Large intestine (tissue), 3 donors: ENCODE data around the gene OR6V1. TPM values are rescaled to one million over a fixed set of nuclear protein-coding genes. Genes with fewer than 3 reads are reported as not detected.

Source experiments
- DNase-seq, 2 donors: peaks; one replicate each; pipeline versions ENCODE4 v3.0.0 to v3.0.0-alpha.2; 2013
- H3K27ac ChIP-seq: one replicate; pipeline ENCODE4 v1.5.1; 2013; ENCODE audit warnings: low read length
- H3K27me3 ChIP-seq: 2 replicates; pipeline ENCODE4 v1.6.1; 2013; ENCODE audit warnings: low read length; ENCODE audit not compliant: control insufficient read depth, insufficient read depth
- H3K36me3 ChIP-seq: 2 replicates; pipeline ENCODE4 v1.6.1; 2013; ENCODE audit warnings: low read length; ENCODE audit not compliant: control insufficient read depth, insufficient read depth
- H3K4me1 ChIP-seq: one replicate; pipeline ENCODE4 v1.6.1; 2013; ENCODE audit warnings: low read length; ENCODE audit not compliant: control insufficient read depth, insufficient read depth
- H3K4me3 ChIP-seq: one replicate; pipeline ENCODE4 v1.5.1; 2013; ENCODE audit warnings: low read length
- H3K9me3 ChIP-seq: one replicate; pipeline ENCODE4 v1.6.1; 2013; ENCODE audit warnings: mild to moderate bottlenecking, low read depth, low read length, moderate library complexity; ENCODE audit not compliant: control insufficient read depth
- WGBS: methylation state at CpG from one replicate; pipeline ENCODE4 v1.1.5; 2013; ENCODE audit warnings: low lambda C conversion rate; ENCODE audit not compliant: insufficient coverage; 5-methylcytosine and 5-hydroxymethylcytosine counted together
- polyA plus RNA-seq: library from polyadenylated mRNA; unstranded; fragments of 120-200 nt; gene quantifications from one replicate; pipeline ENCODE4 v1.2.1, GENCODE V29; 2013

The OR6V1 gene
- polyA plus RNA-seq, 1 donor = not detected

GRCh38 chr7:143015926-143016490 is 36.1 kb upstream of the OR6V1 start:
- Histone ChIP-seq H3K27ac (no peak overlapping the region), H3K27me3 (no peaks in the 10 kb centered on the region), H3K4me3 (no peak overlapping the region), H3K9me3 (no peaks in the 10 kb centered on the region), H3K36me3 (no peaks in the 10 kb centered on the region), H3K4me1 (no peaks in the 10 kb centered on the region)
- WGBS = 100% methylated on average over 1 of the region's 3 CpGs
- no peak for DNase-seq

- H3K27me3 ChIP-seq = no peaks in the 10 kb centered on the region
- H3K4me1 ChIP-seq = no peaks in the 10 kb centered on the region
- no CpG with 5 or more reads among the region's 2 CpGs for WGBS
- H3K4me3 ChIP-seq = no peak overlapping the region
- H3K9me3 ChIP-seq = no peaks in the 10 kb centered on the region
- DNase-seq = no peak
- no peaks in the 10 kb centered on the region for H3K36me3 ChIP-seq
- H3K27ac ChIP-seq = no peak overlapping the region
Observed at GRCh38 chr7:143016996-143017395, 35.1 kb upstream of the OR6V1 start.

GRCh38 chr7:143018931-143019330 is 33.2 kb upstream of the OR6V1 start:
- Histone ChIP-seq H3K9me3 (no peaks in the 10 kb centered on the region), H3K4me3 (no peak overlapping the region), H3K27me3 (no peaks in the 10 kb centered on the region), H3K27ac (no peak overlapping the region), H3K36me3 (no peaks in the 10 kb centered on the region), H3K4me1 (no peaks in the 10 kb centered on the region)
- no peak for DNase-seq

- H3K4me3 ChIP-seq = no peak overlapping the region
- DNase-seq = no peak
- H3K36me3 ChIP-seq = no peaks in the 10 kb centered on the region
- no peaks in the 10 kb centered on the region for H3K4me1 ChIP-seq
- no peaks in the 10 kb centered on the region for H3K27me3 ChIP-seq
- H3K9me3 ChIP-seq = no peaks in the 10 kb centered on the region
- H3K27ac ChIP-seq = no peak overlapping the region
Observed at GRCh38 chr7:143023047-143023446, 29.1 kb upstream of the OR6V1 start.

GRCh38 chr7:143025371-143025770 is 26.8 kb upstream of the OR6V1 start:
- Histone ChIP-seq H3K36me3 (no peaks in the 10 kb centered on the region), H3K27ac (no peak overlapping the region), H3K27me3 (no peaks in the 10 kb centered on the region), H3K4me1 (no peaks in the 10 kb centered on the region), H3K4me3 (no peak overlapping the region), H3K9me3 (no peaks in the 10 kb centered on the region)
- no peak for DNase-seq
- no CpG with 5 or more reads among the region's 2 CpGs for WGBS

GRCh38 chr7:143027032-143027431 is 25.1 kb upstream of the OR6V1 start, which contains the start of gene OR9A2:
Gene OR9A2 (minus strand): TSS chr7:143027132. CDS start chr7:143027132, 0 bp downstream.
- H3K4me3 ChIP-seq = no peak within 1 kb of the TSS
- no peak for DNase-seq
- H3K9me3 ChIP-seq = no peaks in the 10 kb centered on the region
- WGBS = no CpG with 5 or more reads among the region's 1 CpG
- H3K27ac ChIP-seq = no peak within 1 kb of the TSS
- no peaks in the 10 kb centered on the region for H3K4me1 ChIP-seq
- no peaks in the 10 kb centered on the region for H3K27me3 ChIP-seq
- H3K36me3 ChIP-seq = no peaks in the 10 kb centered on the region

GRCh38 chr7:143027683-143028082 is 24.5 kb upstream of the OR6V1 start:
- no peak overlapping the region for H3K4me3 ChIP-seq
- no peaks in the 10 kb centered on the region for H3K36me3 ChIP-seq
- no peak for DNase-seq
- WGBS = 100% methylated on average over 1 of the region's 2 CpGs
- no peaks in the 10 kb centered on the region for H3K9me3 ChIP-seq
- no peaks in the 10 kb centered on the region for H3K27me3 ChIP-seq
- no peak overlapping the region for H3K27ac ChIP-seq
- no peaks in the 10 kb centered on the region for H3K4me1 ChIP-seq

- H3K27me3 ChIP-seq = no peaks in the 10 kb centered on the region
- no peak overlapping the region for H3K4me3 ChIP-seq
- no peaks in the 10 kb centered on the region for H3K9me3 ChIP-seq
- no peaks in the 10 kb centered on the region for H3K36me3 ChIP-seq
- peaks cover 15% of the 10 kb centered on the region for H3K4me1 ChIP-seq
- 95% methylated on average over 3 of the region's 5 CpGs for WGBS
- H3K27ac ChIP-seq = no peak overlapping the region
- DNase-seq = no peak
Observed at GRCh38 chr7:143038635-143039034, 13.5 kb upstream of the OR6V1 start.

GRCh38 chr7:143040209-143040715 is 11.9 kb upstream of the OR6V1 start:
- H3K27ac ChIP-seq = no peak overlapping the region
- peak in 1 of 2 donors; percentile 59 for DNase-seq
- H3K4me1 ChIP-seq = peaks cover 15% of the 10 kb centered on the region
- WGBS = no CpG with 5 or more reads among the region's 3 CpGs
- H3K27me3 ChIP-seq = no peaks in the 10 kb centered on the region
- H3K36me3 ChIP-seq = no peaks in the 10 kb centered on the region
- no peak overlapping the region for H3K4me3 ChIP-seq
- no peaks in the 10 kb centered on the region for H3K9me3 ChIP-seq

- H3K9me3 ChIP-seq = no peaks in the 10 kb centered on the region
- no peaks in the 10 kb centered on the region for H3K36me3 ChIP-seq
- no peak overlapping the region for H3K27ac ChIP-seq
- DNase-seq = no peak
- 96% methylated on average over 3 of the region's 6 CpGs for WGBS
- no peaks in the 10 kb centered on the region for H3K27me3 ChIP-seq
- H3K4me1 ChIP-seq = peaks cover 15% of the 10 kb centered on the region
- H3K4me3 ChIP-seq = no peak overlapping the region
Observed at GRCh38 chr7:143041346-143041745, 10.8 kb upstream of the OR6V1 start.

GRCh38 chr7:143042159-143042789 is 9.9 kb upstream of the OR6V1 start:
- 0% methylated on average over 1 of the region's 3 CpGs for WGBS
- no peak overlapping the region for H3K4me3 ChIP-seq
- no peaks in the 10 kb centered on the region for H3K9me3 ChIP-seq
- peaks cover 19% of the 10 kb centered on the region for H3K4me1 ChIP-seq
- peak overlapping the region; percentile 61 for H3K27ac ChIP-seq
- no peak for DNase-seq
- H3K27me3 ChIP-seq = no peaks in the 10 kb centered on the region
- H3K36me3 ChIP-seq = no peaks in the 10 kb centered on the region
